ENCODE measurements around the gene COX6B1.
"Not testable (repeated sequence)": the region's sequence is repeated elsewhere in the genome, so short reads cannot be mapped to it uniquely, and the experiment has no call there.

DNA sequence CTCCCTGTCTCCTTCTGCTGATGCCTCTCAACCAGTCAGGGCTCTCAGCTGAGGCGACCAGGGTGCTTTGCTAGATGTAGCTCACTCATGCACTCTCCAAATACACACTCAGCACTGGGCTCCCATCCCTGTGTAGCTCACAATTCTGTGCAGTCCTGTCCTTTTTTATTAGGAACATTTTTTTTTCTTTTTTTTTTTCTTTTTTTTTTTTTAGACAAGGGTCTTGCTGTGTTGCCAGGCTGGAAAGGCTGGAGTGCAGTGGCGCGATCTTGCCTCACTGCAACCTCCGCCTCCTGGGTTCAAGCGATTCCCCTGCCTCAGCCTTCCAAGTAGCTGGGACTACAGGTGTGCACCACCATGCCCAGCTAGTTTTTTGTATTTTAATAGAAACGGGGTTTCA, 6.7 kb downstream of the COX6B1 start:
- TF ChIP-seq, protein P1, sequence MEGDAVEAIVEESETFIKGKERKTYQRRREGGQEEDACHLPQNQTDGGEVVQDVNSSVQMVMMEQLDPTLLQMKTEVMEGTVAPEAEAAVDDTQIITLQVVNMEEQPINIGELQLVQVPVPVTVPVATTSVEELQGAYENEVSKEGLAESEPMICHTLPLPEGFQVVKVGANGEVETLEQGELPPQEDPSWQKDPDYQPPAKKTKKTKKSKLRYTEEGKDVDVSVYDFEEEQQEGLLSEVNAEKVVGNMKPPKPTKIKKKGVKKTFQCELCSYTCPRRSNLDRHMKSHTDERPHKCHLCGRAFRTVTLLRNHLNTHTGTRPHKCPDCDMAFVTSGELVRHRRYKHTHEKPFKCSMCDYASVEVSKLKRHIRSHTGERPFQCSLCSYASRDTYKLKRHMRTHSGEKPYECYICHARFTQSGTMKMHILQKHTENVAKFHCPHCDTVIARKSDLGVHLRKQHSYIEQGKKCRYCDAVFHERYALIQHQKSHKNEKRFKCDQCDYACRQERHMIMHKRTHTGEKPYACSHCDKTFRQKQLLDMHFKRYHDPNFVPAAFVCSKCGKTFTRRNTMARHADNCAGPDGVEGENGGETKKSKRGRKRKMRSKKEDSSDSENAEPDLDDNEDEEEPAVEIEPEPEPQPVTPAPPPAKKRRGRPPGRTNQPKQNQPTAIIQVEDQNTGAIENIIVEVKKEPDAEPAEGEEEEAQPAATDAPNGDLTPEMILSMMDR (IDR thresholded peaks at IDR 0.05; ENCODE audit: insufficient read depth, low read length), result not testable (repeated sequence)
- TF ChIP-seq, protein P2, sequence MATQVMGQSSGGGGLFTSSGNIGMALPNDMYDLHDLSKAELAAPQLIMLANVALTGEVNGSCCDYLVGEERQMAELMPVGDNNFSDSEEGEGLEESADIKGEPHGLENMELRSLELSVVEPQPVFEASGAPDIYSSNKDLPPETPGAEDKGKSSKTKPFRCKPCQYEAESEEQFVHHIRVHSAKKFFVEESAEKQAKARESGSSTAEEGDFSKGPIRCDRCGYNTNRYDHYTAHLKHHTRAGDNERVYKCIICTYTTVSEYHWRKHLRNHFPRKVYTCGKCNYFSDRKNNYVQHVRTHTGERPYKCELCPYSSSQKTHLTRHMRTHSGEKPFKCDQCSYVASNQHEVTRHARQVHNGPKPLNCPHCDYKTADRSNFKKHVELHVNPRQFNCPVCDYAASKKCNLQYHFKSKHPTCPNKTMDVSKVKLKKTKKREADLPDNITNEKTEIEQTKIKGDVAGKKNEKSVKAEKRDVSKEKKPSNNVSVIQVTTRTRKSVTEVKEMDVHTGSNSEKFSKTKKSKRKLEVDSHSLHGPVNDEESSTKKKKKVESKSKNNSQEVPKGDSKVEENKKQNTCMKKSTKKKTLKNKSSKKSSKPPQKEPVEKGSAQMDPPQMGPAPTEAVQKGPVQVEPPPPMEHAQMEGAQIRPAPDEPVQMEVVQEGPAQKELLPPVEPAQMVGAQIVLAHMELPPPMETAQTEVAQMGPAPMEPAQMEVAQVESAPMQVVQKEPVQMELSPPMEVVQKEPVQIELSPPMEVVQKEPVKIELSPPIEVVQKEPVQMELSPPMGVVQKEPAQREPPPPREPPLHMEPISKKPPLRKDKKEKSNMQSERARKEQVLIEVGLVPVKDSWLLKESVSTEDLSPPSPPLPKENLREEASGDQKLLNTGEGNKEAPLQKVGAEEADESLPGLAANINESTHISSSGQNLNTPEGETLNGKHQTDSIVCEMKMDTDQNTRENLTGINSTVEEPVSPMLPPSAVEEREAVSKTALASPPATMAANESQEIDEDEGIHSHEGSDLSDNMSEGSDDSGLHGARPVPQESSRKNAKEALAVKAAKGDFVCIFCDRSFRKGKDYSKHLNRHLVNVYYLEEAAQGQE (IDR thresholded peaks at IDR 0.05; ENCODE audit: insufficient replicate concordance, low read depth), result not testable (repeated sequence)
- TF ChIP-seq GABPA (IDR thresholded peaks at IDR 0.05; ENCODE audit: low read depth), result not testable (repeated sequence)
